ENCODE measurements around the gene ITGA3. TPM values are rescaled to one million over a fixed set of nuclear protein-coding genes. Genes with fewer than 3 reads are reported as not detected.

ITGA3 gene
- total and polyA plus RNA-seq, 3 donors from 2014 or later: 20.0 to 30.7 (median 24.2) TPM

DNA sequence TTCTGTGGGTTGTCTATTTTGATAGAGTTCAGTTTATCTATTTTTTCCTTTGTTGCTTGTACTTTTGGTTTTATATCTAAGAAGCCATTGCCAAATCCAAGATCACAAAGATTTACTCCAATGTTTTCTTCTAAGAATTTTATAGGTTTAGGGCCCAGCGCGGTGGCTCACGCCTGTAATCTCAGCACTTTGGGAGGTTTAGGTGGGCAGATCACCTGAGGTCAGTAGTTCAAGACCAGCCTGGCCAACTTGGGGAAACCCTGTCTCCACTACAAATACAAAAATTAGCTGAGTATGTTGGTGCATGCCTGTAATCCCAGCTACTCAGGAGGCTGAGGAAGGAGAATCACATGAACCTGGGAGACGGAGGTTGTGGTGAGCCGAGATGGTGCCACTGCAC is 13.7 kb upstream of the ITGA3 start:
- intact Hi-C loops (cut with DNase I; ENCODE audit: low total_unique reads): no loop called here
- TF ChIP-seq, protein P1, sequence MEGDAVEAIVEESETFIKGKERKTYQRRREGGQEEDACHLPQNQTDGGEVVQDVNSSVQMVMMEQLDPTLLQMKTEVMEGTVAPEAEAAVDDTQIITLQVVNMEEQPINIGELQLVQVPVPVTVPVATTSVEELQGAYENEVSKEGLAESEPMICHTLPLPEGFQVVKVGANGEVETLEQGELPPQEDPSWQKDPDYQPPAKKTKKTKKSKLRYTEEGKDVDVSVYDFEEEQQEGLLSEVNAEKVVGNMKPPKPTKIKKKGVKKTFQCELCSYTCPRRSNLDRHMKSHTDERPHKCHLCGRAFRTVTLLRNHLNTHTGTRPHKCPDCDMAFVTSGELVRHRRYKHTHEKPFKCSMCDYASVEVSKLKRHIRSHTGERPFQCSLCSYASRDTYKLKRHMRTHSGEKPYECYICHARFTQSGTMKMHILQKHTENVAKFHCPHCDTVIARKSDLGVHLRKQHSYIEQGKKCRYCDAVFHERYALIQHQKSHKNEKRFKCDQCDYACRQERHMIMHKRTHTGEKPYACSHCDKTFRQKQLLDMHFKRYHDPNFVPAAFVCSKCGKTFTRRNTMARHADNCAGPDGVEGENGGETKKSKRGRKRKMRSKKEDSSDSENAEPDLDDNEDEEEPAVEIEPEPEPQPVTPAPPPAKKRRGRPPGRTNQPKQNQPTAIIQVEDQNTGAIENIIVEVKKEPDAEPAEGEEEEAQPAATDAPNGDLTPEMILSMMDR (IDR thresholded peaks at IDR 0.05): no peak
- no peak for TF ChIP-seq POLR2A (IDR thresholded peaks at IDR 0.05)
- no peak for DNase-seq
- H3K4me3 ChIP-seq: no peak overlapping the region
- H3K27ac ChIP-seq: no peak overlapping the region
- no peaks in the 10 kb centered on the region for H3K27me3 ChIP-seq
- peaks cover 4% of the 10 kb centered on the region for H3K4me1 ChIP-seq
- no peaks in the 10 kb centered on the region for H3K9me3 ChIP-seq
- no peaks in the 10 kb centered on the region for H3K36me3 ChIP-seq (ENCODE audit: low read depth, missing control alignments)
- WGBS, 2 donors: 98% methylated on average over 5 of the region's 5 CpGs

DNA sequence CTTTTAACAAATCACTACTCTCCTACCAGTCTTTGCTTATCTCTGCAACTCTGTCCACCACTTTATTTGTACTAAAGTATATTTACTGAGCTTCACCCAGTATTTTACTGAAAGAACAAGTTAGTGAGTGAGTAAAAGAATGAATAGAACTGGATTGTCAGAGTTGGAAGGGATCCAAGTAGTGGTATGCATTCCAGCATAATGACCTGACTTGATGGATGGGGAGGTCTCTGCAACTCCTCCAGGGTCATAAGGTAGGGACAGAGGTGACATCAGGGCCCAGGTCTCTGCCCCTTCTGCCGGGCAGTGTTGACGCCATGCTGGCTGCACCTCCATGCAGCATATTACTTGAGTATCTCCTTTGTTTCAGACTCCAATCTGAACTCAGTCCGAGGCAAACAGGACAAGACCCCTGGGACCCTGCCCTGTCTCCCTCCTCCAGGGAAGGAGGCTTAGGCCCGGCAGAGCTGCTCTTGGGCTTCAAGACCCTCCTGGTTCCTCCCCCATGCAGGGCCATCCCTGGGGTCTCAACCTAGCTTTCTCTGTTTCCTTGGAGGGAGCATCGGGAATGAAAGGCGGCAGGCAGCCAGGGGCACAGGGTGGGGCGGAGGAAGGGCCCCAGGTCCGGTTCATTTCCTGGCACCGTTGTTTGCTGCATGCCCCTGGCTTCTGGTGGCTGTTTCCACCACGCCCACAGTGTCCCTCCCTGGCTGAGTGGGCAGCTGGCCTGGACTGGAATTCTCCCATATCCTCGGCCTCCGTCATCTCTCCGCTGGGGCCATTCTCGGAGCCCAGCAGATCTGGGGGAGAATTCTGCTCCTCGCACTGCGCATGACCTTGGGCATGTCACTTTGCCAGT is 12.4 kb upstream of the ITGA3 start:
- intact Hi-C loops (cut with DNase I; ENCODE audit: low total_unique reads): no loop called here
- TF ChIP-seq, protein P1 (IDR thresholded peaks at IDR 0.05): no peak
- no peak for TF ChIP-seq POLR2A (IDR thresholded peaks at IDR 0.05)
- Histone ChIP-seq H3K27me3 (no peaks in the 10 kb centered on the region), H3K36me3 (ENCODE audit: low read depth, missing control alignments) (no peaks in the 10 kb centered on the region), H3K4me3 (no peak overlapping the region), H3K27ac (no peak overlapping the region), H3K9me3 (no peaks in the 10 kb centered on the region), H3K4me1 (no peaks in the 10 kb centered on the region)
- DNase-seq: no peak
- 62 to 74% methylated on average over 9 to 16 of the region's 16 CpGs for WGBS, 2 donors

DNA sequence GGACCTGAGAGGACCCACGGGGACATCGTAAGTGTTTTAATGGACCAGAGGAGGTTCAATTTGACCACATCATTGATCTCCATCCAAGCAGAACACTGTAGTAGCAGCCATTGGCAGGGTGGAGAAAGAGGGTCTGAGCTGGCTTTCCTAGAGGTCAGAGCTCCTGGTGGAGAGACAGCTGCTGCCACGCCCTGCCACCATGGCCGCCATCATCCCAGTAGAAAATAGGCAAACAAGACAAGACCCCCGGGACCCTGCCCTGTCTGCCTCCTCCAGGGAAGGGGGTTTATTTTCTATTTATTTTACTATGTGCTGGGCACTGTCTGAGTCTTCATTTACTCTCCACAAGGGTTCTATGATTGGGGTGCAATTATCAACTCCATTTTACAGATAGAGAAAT is 11.4 kb upstream of the ITGA3 start:
- Histone ChIP-seq H3K9me3 (no peaks in the 10 kb centered on the region), H3K27ac (no peak overlapping the region), H3K27me3 (no peaks in the 10 kb centered on the region), H3K36me3 (ENCODE audit: low read depth, missing control alignments) (no peaks in the 10 kb centered on the region), H3K4me3 (no peak overlapping the region), H3K4me1 (no peaks in the 10 kb centered on the region)
- DNase-seq: no peak
- WGBS, 2 donors: 89 to 93% methylated on average over 5 of the region's 5 CpGs
- intact Hi-C loops (cut with DNase I; ENCODE audit: low total_unique reads): no loop called here
- TF ChIP-seq, protein P1 (IDR thresholded peaks at IDR 0.05): no peak
- TF ChIP-seq POLR2A (IDR thresholded peaks at IDR 0.05): no peak

DNA sequence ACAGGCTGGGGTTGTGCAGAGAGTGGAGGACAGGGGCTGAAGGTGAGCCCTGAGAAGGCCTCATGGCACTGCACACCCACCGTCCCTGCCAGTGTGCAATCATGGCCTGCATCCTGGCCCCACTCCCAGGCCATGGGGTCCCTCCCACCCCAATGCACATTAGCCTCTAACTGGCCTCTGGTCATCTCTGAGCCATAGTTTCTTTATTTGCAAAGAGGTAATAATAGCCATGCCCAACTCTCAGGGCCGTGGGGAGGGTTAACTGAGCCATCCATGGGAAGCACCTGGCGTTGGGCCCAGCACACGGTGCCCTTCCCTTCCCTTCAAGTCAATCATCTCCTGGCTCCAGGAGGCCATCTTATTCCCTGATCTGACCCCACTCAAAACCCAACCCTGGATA is 10.8 kb upstream of the ITGA3 start:
- TF ChIP-seq, protein P1 (IDR thresholded peaks at IDR 0.05): no peak
- no peak for TF ChIP-seq POLR2A (IDR thresholded peaks at IDR 0.05)
- whole genome bisulfite sequencing, 2 donors: 60 to 71% methylated on average over 3 to 4 of the region's 4 CpGs
- Histone ChIP-seq H3K4me1 (no peaks in the 10 kb centered on the region), H3K4me3 (no peak overlapping the region), H3K27ac (no peak overlapping the region), H3K27me3 (no peaks in the 10 kb centered on the region), H3K36me3 (ENCODE audit: low read depth, missing control alignments) (no peaks in the 10 kb centered on the region), H3K9me3 (no peaks in the 10 kb centered on the region)
- intact Hi-C loops (cut with DNase I; ENCODE audit: low total_unique reads): no loop called here
- no peak for DNase-seq

DNA sequence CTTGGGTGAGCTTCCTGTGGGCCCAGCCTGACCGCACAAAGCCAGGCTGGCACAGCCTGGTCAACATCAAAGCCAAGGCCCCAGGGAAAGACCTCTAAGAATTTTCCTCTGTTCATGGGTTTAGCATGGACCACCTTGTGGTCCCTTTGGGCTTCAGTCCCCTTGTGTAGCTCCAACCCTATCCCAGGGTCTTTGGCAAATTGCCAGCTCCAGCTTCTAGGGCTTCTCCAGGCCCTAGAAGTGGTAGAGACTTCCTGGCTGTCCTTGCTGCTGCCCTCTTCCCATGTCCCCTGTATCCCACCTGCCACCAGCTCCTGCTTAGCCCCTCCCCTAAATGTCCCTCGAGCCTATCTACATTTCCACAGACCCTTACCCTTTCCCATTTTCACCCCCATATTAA is 9.7 kb upstream of the ITGA3 start:
- Histone ChIP-seq H3K27ac (no peak overlapping the region), H3K36me3 (ENCODE audit: low read depth, missing control alignments) (no peaks in the 10 kb centered on the region), H3K4me3 (no peak overlapping the region), H3K4me1 (no peaks in the 10 kb centered on the region), H3K9me3 (no peaks in the 10 kb centered on the region), H3K27me3 (no peaks in the 10 kb centered on the region)
- TF ChIP-seq, protein P1 (IDR thresholded peaks at IDR 0.05): no peak
- no peak for TF ChIP-seq POLR2A (IDR thresholded peaks at IDR 0.05)
- intact Hi-C loops (cut with DNase I; ENCODE audit: low total_unique reads): no loop called here
- WGBS, 2 donors: 93 to 96% methylated on average over 2 of the region's 2 CpGs
- no peak for DNase-seq

Data from testis (tissue), 3 donors.